GM23338 (cell line): ENCODE data around the gene CDC42BPA. TPM values are rescaled to one million over a fixed set of nuclear protein-coding genes. Genes with fewer than 3 reads are reported as not detected.
A peak's percentile ranks its signal among the peaks of the same experiment; 100 is the strongest.

Source experiments
- ATAC-seq: fragments of 200-7000 bp; cut with Tn5 transposase; 3 replicates; pipeline ENCODE4 v1.9.1; 2020
- DNase-seq: peaks from one replicate; pipeline ENCODE4 v3.0.0-alpha.2; 2015; ENCODE audit warnings: low spot score
- H2AFZ ChIP-seq: fragments of 200-600 bp; sonication (generic); 2 replicates; pipeline ENCODE4 v1.8.0; 2016; ENCODE audit warnings: antibody characterized with exemption, mild to moderate bottlenecking, moderate library complexity
- H3F3A ChIP-seq: fragments of 200-600 bp; sonication (generic); replicated peaks from 2 replicates; pipeline ENCODE4 v1.8.0; 2017; ENCODE audit warnings: antibody characterized with exemption, mixed run types, low read depth
- H3K27ac ChIP-seq: fragments of 200-600 bp; sonication (generic); 2 replicates; pipeline ENCODE4 v1.6.1; 2016; ENCODE audit warnings: low read depth
- H3K27me3 ChIP-seq: fragments of 200-600 bp; sonication (generic); 2 replicates; pipeline ENCODE4 v1.8.0; 2016; ENCODE audit warnings: mild to moderate bottlenecking, mixed run types, moderate library complexity; ENCODE audit not compliant: insufficient read depth
- H3K36me3 ChIP-seq: fragments of 200-600 bp; sonication (generic); 2 replicates; pipeline ENCODE4 v1.8.0; 2016; ENCODE audit warnings: mild to moderate bottlenecking; ENCODE audit not compliant: insufficient read depth
- H3K4me1 ChIP-seq: fragments of 200-600 bp; sonication (generic); 2 replicates; pipeline ENCODE4 v1.8.0; 2016; ENCODE audit warnings: mild to moderate bottlenecking, moderate library complexity; ENCODE audit not compliant: insufficient read depth
- H3K4me2 ChIP-seq: fragments of 200-600 bp; sonication (generic); 2 replicates; pipeline ENCODE4 v1.7.1; 2017; ENCODE audit warnings: mixed run types
- H3K4me3 ChIP-seq: fragments of 200-600 bp; sonication (generic); 2 replicates; pipeline ENCODE4 v1.6.1; 2016; ENCODE audit warnings: mixed run types
- H3K79me2 ChIP-seq: fragments of 200-600 bp; sonication (generic); replicated peaks from 2 replicates; pipeline ENCODE4 v1.8.0; 2017; ENCODE audit warnings: mild to moderate bottlenecking; ENCODE audit not compliant: insufficient read depth
- H3K9me2 ChIP-seq: fragments of 200-600 bp; sonication (generic); 2 replicates; pipeline ENCODE4 v1.8.0; 2017; ENCODE audit not compliant: insufficient read depth
- H4K20me1 ChIP-seq: fragments of 200-600 bp; sonication (generic); replicated peaks from 2 replicates; pipeline ENCODE4 v1.8.0; 2017; ENCODE audit warnings: mild to moderate bottlenecking; ENCODE audit not compliant: insufficient read depth
- H3K27ac Mint-ChIP-seq: 2 replicates; pipeline ENCODE4 v1.8.0; 2020; ENCODE audit warnings: inconsistent platforms, mild to moderate bottlenecking, moderate library complexity, mixed read lengths
- H3K27me3 Mint-ChIP-seq: 3 replicates; pipeline ENCODE4 v1.8.0; 2022; ENCODE audit warnings: low read depth, mild to moderate bottlenecking, moderate library complexity, mixed read lengths, inconsistent platforms; ENCODE audit not compliant: insufficient read depth, poor library complexity
- H3K36me3 Mint-ChIP-seq: 3 replicates; pipeline ENCODE4 v1.8.0; 2021; ENCODE audit warnings: low read depth, mild to moderate bottlenecking, inconsistent platforms, moderate library complexity, mixed read lengths
- H3K4me1 Mint-ChIP-seq: 3 replicates; pipeline ENCODE4 v1.8.0; 2020; ENCODE audit warnings: mild to moderate bottlenecking, inconsistent platforms, mixed read lengths
- H3K4me3 Mint-ChIP-seq: 3 replicates; pipeline ENCODE4 v1.8.0; 2021; ENCODE audit warnings: moderate library complexity, mild to moderate bottlenecking, inconsistent platforms, mixed read lengths
- H3K9me3 Mint-ChIP-seq: 3 replicates; pipeline ENCODE4 v1.8.0; 2020; ENCODE audit warnings: moderate library complexity, mild to moderate bottlenecking, inconsistent platforms, mixed read lengths
- CREB1 ChIP-seq: fragments of 250-450 bp; sonication (Bioruptor Pico); IDR thresholded peaks from 2 replicates; pipeline ENCODE4 v1.5.0; 2020; ENCODE audit warnings: low read depth, mild to moderate bottlenecking, moderate library complexity
- CTCF ChIP-seq, 2 experiments: fragments of 200-600 bp in 1 of 2; sonication (generic) in 1 of 2; conservative IDR thresholded peaks; 2 replicates each; pipeline versions ENCODE4 v1.5.1 to v1.6.1; 2016 to 2017; ENCODE audit warnings: antibody characterized with exemption in 2 of 2, low read depth in 2 of 2, mild to moderate bottlenecking in 2 of 2, moderate library complexity in 1 of 2
- ETS1 ChIP-seq: IDR thresholded peaks from 2 replicates; pipeline ENCODE4 v1.6.1; 2016; ENCODE audit warnings: antibody characterized with exemption
- EZH2 ChIP-seq: fragments of 200-600 bp; sonication (generic); IDR thresholded peaks from one replicate; pipeline ENCODE4 v1.8.0; 2017; ENCODE audit warnings: antibody characterized with exemption, mild to moderate bottlenecking, low read depth; ENCODE audit not compliant: unreplicated experiment
- EZH2phosphoT487 ChIP-seq: fragments of 200-600 bp; sonication (generic); IDR thresholded peaks from one replicate; pipeline ENCODE4 v1.8.1; 2018; ENCODE audit warnings: antibody characterized with exemption; ENCODE audit not compliant: unreplicated experiment
- JUNB ChIP-seq: IDR thresholded peaks from one replicate; pipeline ENCODE4 v1.6.1; 2016; ENCODE audit warnings: antibody characterized with exemption; ENCODE audit not compliant: unreplicated experiment
- NANOG ChIP-seq: IDR thresholded peaks from 2 replicates; pipeline ENCODE4 v1.6.1; 2016; ENCODE audit warnings: antibody characterized with exemption, borderline replicate concordance
- POLR2AphosphoS5 ChIP-seq: IDR thresholded peaks from 2 replicates; pipeline ENCODE4 v1.6.1; 2016; ENCODE audit warnings: antibody characterized with exemption, low read depth
- REST ChIP-seq: IDR thresholded peaks from one replicate; pipeline ENCODE4 v1.6.1; 2018; ENCODE audit warnings: antibody characterized with exemption; ENCODE audit not compliant: unreplicated experiment
- STAT1 ChIP-seq: IDR thresholded peaks from one replicate; pipeline ENCODE4 v1.6.1; 2016; ENCODE audit warnings: antibody characterized with exemption; ENCODE audit not compliant: unreplicated experiment
- ZNF114 ChIP-seq: fragments of 250-450 bp; sonication (Bioruptor Pico); IDR thresholded peaks from 2 replicates; pipeline ENCODE4 v1.5.0; 2020; ENCODE audit warnings: mild to moderate bottlenecking, moderate library complexity
- ZNF331 ChIP-seq: fragments of 250-450 bp; sonication (Bioruptor Pico); IDR thresholded peaks from 2 replicates; pipeline ENCODE4 v1.5.0; 2020; ENCODE audit warnings: low read depth, mild to moderate bottlenecking, moderate library complexity
- ZNF462 ChIP-seq: fragments of 250-450 bp; sonication (Bioruptor Pico); IDR thresholded peaks from 2 replicates; pipeline ENCODE4 v1.5.0; 2020; ENCODE audit warnings: mild to moderate bottlenecking, moderate library complexity
- polyA plus RNA-seq: library from polyadenylated mRNA; unstranded; fragments of >200 nt; fragmentation: Nextera tagmentation; extraction: Ambion mirVana; gene quantifications from 2 replicates; pipeline ENCODE4 v1.2.1, GENCODE V29; 2016
- total RNA-seq: library from RNA; depleted of rRNA; stranded (reverse); fragments of >200 nt; shearing (Covaris generic); gene quantifications from 2 replicates; pipeline ENCODE4 v1.2.3, GENCODE V29; 2014

The CDC42BPA gene
- total and polyA plus RNA-seq, 2 experiments from 2014 or later: 17.7 to 40.1 TPM

GRCh38 chr1:227175611-227176010 is 142.7 kb downstream of the CDC42BPA start:
- Mint-ChIP-seq H3K36me3 (peaks cover 4% of the 10 kb centered on the region; the same call in 2 of the 3 replicates), H3K4me1 (0 out of 3 replicates have a peak, but pooled peaks cover 3% of the 10 kb centered on the region), H3K4me3 (no peak overlapping the region), H3K27me3 (peaks cover 5% of the 10 kb centered on the region), H3K27ac (0 out of 2 replicates have a peak overlapping the region, but pooled peaks have one; percentile 23), H3K9me3 (no peaks in the 10 kb centered on the region)
- no peaks in the 10 kb centered on the region for H3K36me3 ChIP-seq
- H3K9me2 ChIP-seq: 0 out of 2 replicates have a peak, but pooled peaks cover 9% of the 10 kb centered on the region
- TF ChIP-seq CREB1 (CRISPR knock-in tag): no peak
- TF ChIP-seq STAT1: no peak
- no peak for TF ChIP-seq EZH2phosphoT487
- no peak for TF ChIP-seq ZNF331 (CRISPR knock-in tag)
- TF ChIP-seq POLR2AphosphoS5: no peak
- TF ChIP-seq CTCF (conservative IDR thresholded peaks at IDR 0.05; ENCODE audit: low read depth in 2 of 2): no peak
- TF ChIP-seq ZNF462 (CRISPR knock-in tag): no peak
- no peak for TF ChIP-seq ZNF114 (CRISPR knock-in tag)
- TF ChIP-seq ETS1: no peak
- TF ChIP-seq NANOG: no peak
- no peak for TF ChIP-seq EZH2
- TF ChIP-seq JUNB: no peak
- TF ChIP-seq REST: no peak
- DNase-seq (no peak), ATAC-seq (no peak)
- no peak overlapping the region for H2AFZ ChIP-seq
- H3K4me2 ChIP-seq: no peak overlapping the region
- peaks cover 5% of the 10 kb centered on the region; the same call in 1 of the 2 replicates for H3K79me2 ChIP-seq
- H3K4me1 ChIP-seq: no peaks in the 10 kb centered on the region
- peaks cover 6% of the 10 kb centered on the region; the same call in 1 of the 2 replicates for H4K20me1 ChIP-seq
- no peaks in the 10 kb centered on the region for H3F3A ChIP-seq
- no peak overlapping the region for H3K4me3 ChIP-seq
- H3K27me3 ChIP-seq: no peaks in the 10 kb centered on the region
- no peak overlapping the region for H3K27ac ChIP-seq
